Thymus (tissue), 11 donors: ENCODE data around the gene FAM241A. TPM values are rescaled to one million over a fixed set of nuclear protein-coding genes. Genes with fewer than 3 reads are reported as not detected.

ENCODE experiments used
- DNase-seq, 9 donors: peaks; one replicate each; pipeline ENCODE4 v3.0.0-alpha.2; 2013; ENCODE audit warnings: low spot score in 9 of 9, low read depth in 6 of 9, missing footprints in 1 of 9
- H3K27ac ChIP-seq, 2 donors: one replicate each; pipeline ENCODE4 v1.5.1; 2013; ENCODE audit warnings: control low read depth in 1 of 2, low read depth in 1 of 2, low read length in 1 of 2, mild to moderate bottlenecking in 1 of 2, moderate library complexity in 1 of 2
- H3K27me3 ChIP-seq, 2 donors: one replicate each; pipeline ENCODE4 v1.5.1; 2013; ENCODE audit warnings: low read length in 1 of 2; ENCODE audit not compliant: control insufficient read depth in 2 of 2, insufficient read depth in 1 of 2
- H3K36me3 ChIP-seq, 2 donors: one replicate each; pipeline ENCODE4 v1.5.1; 2013; ENCODE audit warnings: low read length in 1 of 2, mild to moderate bottlenecking in 1 of 2, moderate library complexity in 1 of 2; ENCODE audit not compliant: control insufficient read depth in 2 of 2, insufficient read depth in 2 of 2
- H3K4me1 ChIP-seq, 2 donors: one replicate each; pipeline ENCODE4 v1.5.1; 2013; ENCODE audit warnings: low read length in 2 of 2; ENCODE audit not compliant: control insufficient read depth in 2 of 2, insufficient read depth in 2 of 2
- H3K4me3 ChIP-seq, 2 donors: one replicate each; pipeline ENCODE4 v1.5.1; 2013; ENCODE audit warnings: low read length in 2 of 2, control low read depth in 1 of 2, mild to moderate bottlenecking in 1 of 2
- H3K9me3 ChIP-seq, 2 donors: one replicate each; pipeline ENCODE4 v1.5.1; 2013; ENCODE audit warnings: low read length in 1 of 2, mild to moderate bottlenecking in 1 of 2; ENCODE audit not compliant: control insufficient read depth in 2 of 2, insufficient read depth in 1 of 2
- WGBS: extraction: QIAGEN DNeasy Blood & Tissue Kit; methylation state at CpG from one replicate; pipeline ENCODE4 v1.1.7; 2013; 5-methylcytosine and 5-hydroxymethylcytosine counted together
- polyA plus RNA-seq: library from polyadenylated mRNA; stranded (reverse); fragments of 200-250 nt; gene quantifications from one replicate; pipeline ENCODE4 v1.2.3, GENCODE V29; 2013
- total RNA-seq: library from RNA; stranded (reverse); fragments of 120-200 nt; gene quantifications from one replicate; pipeline ENCODE4 v1.2.4, GENCODE V29; 2013
- donor health status: healthy.

FAM241A gene
- total and polyA plus RNA-seq, 2 donors: 2.2 to 3.8 TPM

DNA sequence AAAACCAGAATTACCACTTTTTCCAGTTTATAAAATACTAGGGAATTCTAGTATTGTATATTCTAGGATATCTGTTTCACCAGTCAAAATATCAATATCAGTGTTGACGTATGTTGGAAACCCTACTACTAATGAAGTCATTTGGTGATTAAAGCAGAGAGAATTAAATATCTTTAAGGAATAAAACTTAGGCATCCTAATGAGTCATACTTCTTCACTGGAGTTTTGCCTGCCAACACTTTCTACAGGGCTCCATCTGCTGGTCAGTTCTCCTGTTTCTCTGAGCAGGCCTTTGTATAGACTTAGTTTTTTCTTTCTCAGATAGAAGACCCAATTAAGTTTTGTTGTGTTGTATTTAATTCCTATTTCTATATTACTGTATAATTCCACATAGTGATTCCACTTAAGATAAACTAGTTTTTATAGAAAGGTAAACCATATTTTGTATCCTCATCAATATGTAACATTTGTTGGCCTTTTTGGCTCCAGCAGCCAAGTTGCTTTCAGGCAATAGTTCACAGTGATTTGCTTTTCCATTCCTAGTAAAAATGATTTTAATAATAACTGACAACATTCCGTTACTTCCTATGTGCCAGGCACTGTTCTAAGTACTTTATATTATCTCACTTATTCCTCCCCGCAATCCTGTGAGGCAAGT, 89.8 kb downstream of the FAM241A start:
- no peak overlapping the region for H3K4me3 ChIP-seq
- H3K27ac ChIP-seq: no peak overlapping the region
- H3K27me3 ChIP-seq: no peaks in the 10 kb centered on the region
- DNase-seq: peak; percentile 18 to 81 (median 50)
- no peaks in the 10 kb centered on the region for H3K36me3 ChIP-seq
- WGBS: 94% methylated on average over 3 of the region's 3 CpGs
- no peaks in the 10 kb centered on the region for H3K9me3 ChIP-seq
- H3K4me1 ChIP-seq: peaks cover 3 to 7% of the 10 kb centered on the region in 2 donors

DNA sequence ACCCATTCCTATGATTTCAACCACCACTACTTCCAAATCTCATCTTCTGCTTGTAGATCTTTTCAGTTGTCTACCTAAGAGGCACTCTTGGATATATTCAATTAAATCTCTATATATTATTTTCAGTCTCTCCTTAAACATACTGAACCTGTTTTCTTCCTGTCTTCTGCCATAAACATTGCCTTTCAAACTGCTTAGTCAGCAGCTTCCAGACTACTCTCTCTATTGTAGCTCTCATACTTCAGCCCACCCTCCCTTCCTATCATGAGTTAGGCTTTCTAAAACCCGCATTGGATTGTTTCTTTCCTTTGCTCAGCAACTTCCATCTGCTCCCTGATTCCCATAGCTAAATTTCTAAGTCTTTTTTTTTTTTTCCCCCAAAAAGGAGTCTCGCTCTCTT, 90.8 kb downstream of the FAM241A start:
- WGBS: 97% methylated on average over 2 of the region's 2 CpGs
- H3K36me3 ChIP-seq: no peaks in the 10 kb centered on the region
- H3K9me3 ChIP-seq: no peaks in the 10 kb centered on the region
- H3K27ac ChIP-seq: no peak overlapping the region
- no peak overlapping the region for H3K4me3 ChIP-seq
- no peaks in the 10 kb centered on the region for H3K27me3 ChIP-seq
- no peak for DNase-seq
- peaks cover 0 to 4% of the 10 kb centered on the region in 2 donors for H3K4me1 ChIP-seq

DNA sequence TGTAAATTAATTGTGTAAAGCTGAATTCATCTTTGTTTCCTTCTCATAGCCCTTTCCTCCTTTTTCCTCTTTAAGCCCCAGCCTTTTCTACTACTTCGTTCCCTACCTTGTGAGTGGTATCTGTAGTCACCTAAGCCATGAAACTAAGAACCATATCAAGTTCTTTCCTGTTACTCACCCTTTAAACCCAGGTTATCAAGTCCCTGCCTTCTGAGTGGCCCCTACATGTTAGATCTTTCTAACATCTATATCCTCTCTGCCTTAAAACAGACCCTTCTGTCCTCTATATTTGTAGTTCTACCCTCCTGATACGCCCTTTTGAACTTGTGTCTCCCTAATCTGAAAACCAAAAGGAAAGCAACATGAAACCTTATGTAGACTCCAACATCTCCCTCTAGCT, 93.6 kb downstream of the FAM241A start:
- Histone ChIP-seq H3K36me3 (no peaks in the 10 kb centered on the region), H3K9me3 (no peaks in the 10 kb centered on the region), H3K4me3 (no peak overlapping the region), H3K27me3 (no peaks in the 10 kb centered on the region), H3K4me1 (no peaks in the 10 kb centered on the region), H3K27ac (no peak overlapping the region)
- WGBS: 98% methylated on average over 2 of the region's 2 CpGs
- no peak for DNase-seq

Other genes with a start within 250 kb of the FAM241A start
- 17.6 TPM for gene AP1AR, start 86.3 kb downstream of the FAM241A start, total RNA-seq
- gene AP1AR, start 86.3 kb downstream of the FAM241A start, polyA plus RNA-seq: 21.1 TPM
- gene TIFA, start 140.4 kb downstream of the FAM241A start, total RNA-seq: 18.9 TPM
- 14.1 TPM for gene TIFA, start 140.4 kb downstream of the FAM241A start, polyA plus RNA-seq
- gene ALPK1, start 151.9 kb downstream of the FAM241A start, total RNA-seq: 14.5 TPM
- gene ALPK1, start 151.9 kb downstream of the FAM241A start, polyA plus RNA-seq: 16.6 TPM